Esophagus muscularis mucosa (tissue), 3 donors: ENCODE data around the gene CACNB4.

Source experiments
- POLR2AphosphoS5 ChIP-seq, 2 donors: sonication (generic); formaldehyde crosslinking; IDR thresholded peaks; one replicate each; pipeline ENCODE4 v1.6.1; 2017; ENCODE audit warnings: antibody characterized with exemption in 2 of 2
- TF ChIP-seq, protein P1 (sequence below), 3 experiments: fragments of 200-600 bp in 2 of 3; fragments of 450-650 bp in 1 of 3; sonication (generic) in 2 of 3; IDR thresholded peaks; one replicate each; pipeline ENCODE4 v1.5.1; 2017 to 2019; ENCODE audit warnings: antibody characterized with exemption in 3 of 3, mild to moderate bottlenecking in 2 of 3, moderate library complexity in 1 of 3

DNA sequence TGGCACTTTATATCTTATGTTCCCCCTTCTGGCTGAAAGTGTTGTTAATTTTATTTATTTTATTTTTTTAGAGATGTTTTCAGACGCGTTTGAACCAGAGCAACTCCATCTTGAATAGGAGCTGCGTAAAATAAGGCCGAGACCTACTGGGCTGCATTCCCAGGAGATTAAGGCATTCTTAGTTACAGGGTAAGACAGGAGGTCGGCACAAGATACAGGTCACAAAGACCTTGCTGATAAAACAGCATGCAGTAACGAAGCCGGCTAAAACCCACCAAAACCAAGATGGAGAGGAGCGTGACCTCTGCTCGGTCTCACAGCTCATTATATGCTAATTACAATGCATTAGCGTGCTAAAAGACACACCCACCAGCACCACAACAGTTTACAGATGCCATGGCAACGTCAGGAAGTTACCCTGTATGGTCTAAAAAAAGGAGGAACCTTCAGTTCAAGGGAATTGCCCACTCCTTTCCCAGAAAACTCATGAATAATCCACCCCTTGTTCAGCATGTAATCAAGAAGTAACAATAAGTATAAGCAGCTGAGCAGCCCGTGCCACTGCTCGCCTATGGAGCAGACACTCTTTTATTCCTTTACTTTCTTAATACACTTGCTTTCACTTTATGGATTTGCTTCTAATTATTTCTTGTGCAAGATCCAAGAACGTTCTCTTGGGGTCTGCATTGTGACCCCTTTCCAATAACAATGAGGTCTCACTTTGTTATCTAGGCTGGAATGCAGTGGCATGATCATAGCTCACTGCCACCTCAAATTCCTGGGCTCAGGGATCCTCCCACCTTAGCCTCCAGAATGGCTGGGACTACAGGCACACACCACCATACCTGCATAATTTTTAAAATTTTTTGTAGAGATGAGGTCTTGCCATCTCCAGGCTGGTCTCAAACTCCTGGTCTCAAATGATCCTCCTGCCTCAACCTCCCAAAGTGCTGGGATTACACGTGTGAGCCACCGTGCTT, 55.9 kb downstream of the CACNB4 start:
- TF ChIP-seq, protein P1, sequence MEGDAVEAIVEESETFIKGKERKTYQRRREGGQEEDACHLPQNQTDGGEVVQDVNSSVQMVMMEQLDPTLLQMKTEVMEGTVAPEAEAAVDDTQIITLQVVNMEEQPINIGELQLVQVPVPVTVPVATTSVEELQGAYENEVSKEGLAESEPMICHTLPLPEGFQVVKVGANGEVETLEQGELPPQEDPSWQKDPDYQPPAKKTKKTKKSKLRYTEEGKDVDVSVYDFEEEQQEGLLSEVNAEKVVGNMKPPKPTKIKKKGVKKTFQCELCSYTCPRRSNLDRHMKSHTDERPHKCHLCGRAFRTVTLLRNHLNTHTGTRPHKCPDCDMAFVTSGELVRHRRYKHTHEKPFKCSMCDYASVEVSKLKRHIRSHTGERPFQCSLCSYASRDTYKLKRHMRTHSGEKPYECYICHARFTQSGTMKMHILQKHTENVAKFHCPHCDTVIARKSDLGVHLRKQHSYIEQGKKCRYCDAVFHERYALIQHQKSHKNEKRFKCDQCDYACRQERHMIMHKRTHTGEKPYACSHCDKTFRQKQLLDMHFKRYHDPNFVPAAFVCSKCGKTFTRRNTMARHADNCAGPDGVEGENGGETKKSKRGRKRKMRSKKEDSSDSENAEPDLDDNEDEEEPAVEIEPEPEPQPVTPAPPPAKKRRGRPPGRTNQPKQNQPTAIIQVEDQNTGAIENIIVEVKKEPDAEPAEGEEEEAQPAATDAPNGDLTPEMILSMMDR (IDR thresholded peaks at IDR 0.05): no peak
- TF ChIP-seq POLR2AphosphoS5 (IDR thresholded peaks at IDR 0.05): no peak
